Mesenchymal stem cell (in vitro differentiated cells and primary cell): Measurements from ENCODE around the gene CXXC5.
"Not testable (repeated sequence)": the region's sequence is repeated elsewhere in the genome, so short reads cannot be mapped to it uniquely, and the experiment has no call there.

Source experiments
- DNase-seq: peaks from one replicate; pipeline ENCODE4 v3.0.0-alpha.2; 2013
- H2AFZ ChIP-seq: one replicate; pipeline ENCODE4 v1.6.1; 2013; ENCODE audit warnings: low read depth, mild to moderate bottlenecking, control low read depth, inconsistent platforms, low read length, moderate library complexity
- H2AK5ac ChIP-seq: 2 replicates; pipeline ENCODE4 v1.6.1; 2013; ENCODE audit warnings: low read length, moderate library complexity, mild to moderate bottlenecking, inconsistent platforms; ENCODE audit not compliant: severe bottlenecking
- H2BK120ac ChIP-seq: one replicate; pipeline ENCODE4 v1.6.1; 2013; ENCODE audit warnings: low read depth, mild to moderate bottlenecking, inconsistent platforms, low read length, moderate library complexity
- H2BK12ac ChIP-seq, 2 experiments: one replicate each; pipeline ENCODE4 v1.6.1; 2013; ENCODE audit warnings: inconsistent platforms in 2 of 2, low read length in 2 of 2, mild to moderate bottlenecking in 2 of 2, moderate library complexity in 2 of 2, control low read depth in 1 of 2
- H2BK15ac ChIP-seq: one replicate; pipeline ENCODE4 v1.6.1; 2013; ENCODE audit warnings: mild to moderate bottlenecking, low read depth, inconsistent platforms; ENCODE audit not compliant: poor library complexity, severe bottlenecking
- H2BK5ac ChIP-seq: 2 replicates; pipeline ENCODE4 v1.6.1; 2013; ENCODE audit warnings: low read depth, mild to moderate bottlenecking, low read length, control low read depth, inconsistent platforms; ENCODE audit not compliant: poor library complexity, severe bottlenecking
- H3K14ac ChIP-seq, 2 experiments: one replicate each; pipeline ENCODE4 v1.6.1; 2013; ENCODE audit warnings: inconsistent platforms in 2 of 2, low read length in 2 of 2, control low read depth in 1 of 2, mild to moderate bottlenecking in 1 of 2, moderate library complexity in 1 of 2
- H3K18ac ChIP-seq, 2 experiments: one replicate each; pipeline ENCODE4 v1.6.1; 2013; ENCODE audit warnings: inconsistent platforms in 2 of 2, low read length in 2 of 2, control low read depth in 1 of 2, low read depth in 1 of 2, mild to moderate bottlenecking in 1 of 2
- H3K23ac ChIP-seq, 2 experiments: one replicate each; pipeline ENCODE4 v1.6.1; 2013; ENCODE audit warnings: inconsistent platforms in 2 of 2, low read length in 2 of 2, mild to moderate bottlenecking in 2 of 2, moderate library complexity in 2 of 2, control low read depth in 1 of 2
- H3K27ac ChIP-seq: 2 replicates; pipeline ENCODE4 v1.5.1; 2013; ENCODE audit warnings: mild to moderate bottlenecking, moderate library complexity, low read length, control low read depth, inconsistent platforms; ENCODE audit not compliant: poor library complexity, severe bottlenecking
- H3K27me3 ChIP-seq, 2 experiments: 2 replicates each; pipeline versions ENCODE4 v1.6.1 to v1.7.0; 2013; ENCODE audit warnings: low read length in 2 of 2, mild to moderate bottlenecking in 2 of 2, moderate library complexity in 2 of 2, control low read depth in 1 of 2, inconsistent platforms in 1 of 2; ENCODE audit not compliant: control insufficient read depth in 1 of 2, insufficient read depth in 1 of 2
- H3K36me3 ChIP-seq, 2 experiments: 2 replicates each; pipeline versions ENCODE4 v1.6.1 to v1.7.0; 2013; ENCODE audit warnings: low read length in 2 of 2, control low read depth in 1 of 2, inconsistent platforms in 1 of 2, low read depth in 1 of 2, mild to moderate bottlenecking in 1 of 2; ENCODE audit not compliant: insufficient read depth in 2 of 2, control insufficient read depth in 1 of 2
- H3K4ac ChIP-seq, 2 experiments: one replicate each; pipeline ENCODE4 v1.6.1; 2013; ENCODE audit warnings: inconsistent platforms in 2 of 2, low read length in 2 of 2, mild to moderate bottlenecking in 2 of 2, moderate library complexity in 2 of 2, control low read depth in 1 of 2, low read depth in 1 of 2
- H3K4me1 ChIP-seq: 2 replicates; pipeline ENCODE4 v1.6.1; 2013; ENCODE audit warnings: low read depth, low read length, control low read depth; ENCODE audit not compliant: control insufficient read depth, insufficient read depth
- H3K4me2 ChIP-seq: 2 replicates; pipeline ENCODE4 v1.6.1; 2013; ENCODE audit warnings: low read length, mild to moderate bottlenecking, inconsistent platforms; ENCODE audit not compliant: poor library complexity, severe bottlenecking
- H3K4me3 ChIP-seq, 2 experiments: 2 replicates each; pipeline versions ENCODE4 v1.5.1 to v1.7.0; 2013; ENCODE audit warnings: low read length in 2 of 2, mild to moderate bottlenecking in 2 of 2, control low read depth in 1 of 2, low read depth in 1 of 2; ENCODE audit not compliant: insufficient read depth in 1 of 2
- H3K79me1 ChIP-seq: replicated peaks from 2 replicates; pipeline ENCODE4 v1.6.1; 2013; ENCODE audit warnings: mild to moderate bottlenecking, control low read depth, low read length, inconsistent platforms; ENCODE audit not compliant: poor library complexity, severe bottlenecking
- H3K9ac ChIP-seq: 2 replicates; pipeline ENCODE4 v1.7.0; 2013; ENCODE audit warnings: mild to moderate bottlenecking, low read length, moderate library complexity
- H3K9me3 ChIP-seq: 2 replicates; pipeline ENCODE4 v1.7.0; 2013; ENCODE audit warnings: mild to moderate bottlenecking, low read length; ENCODE audit not compliant: control insufficient read depth
- H4K8ac ChIP-seq: one replicate; pipeline ENCODE4 v1.6.1; 2013; ENCODE audit warnings: inconsistent platforms, mild to moderate bottlenecking, low read length, moderate library complexity
- H4K91ac ChIP-seq: one replicate; pipeline ENCODE4 v1.6.1; 2013; ENCODE audit warnings: mild to moderate bottlenecking, low read length, inconsistent platforms
- WGBS: methylation state at CpG from one replicate; pipeline ENCODE4 v1.1.7; 2013; ENCODE audit warnings: mixed read lengths; 5-methylcytosine and 5-hydroxymethylcytosine counted together

CXXC5 gene

DNA sequence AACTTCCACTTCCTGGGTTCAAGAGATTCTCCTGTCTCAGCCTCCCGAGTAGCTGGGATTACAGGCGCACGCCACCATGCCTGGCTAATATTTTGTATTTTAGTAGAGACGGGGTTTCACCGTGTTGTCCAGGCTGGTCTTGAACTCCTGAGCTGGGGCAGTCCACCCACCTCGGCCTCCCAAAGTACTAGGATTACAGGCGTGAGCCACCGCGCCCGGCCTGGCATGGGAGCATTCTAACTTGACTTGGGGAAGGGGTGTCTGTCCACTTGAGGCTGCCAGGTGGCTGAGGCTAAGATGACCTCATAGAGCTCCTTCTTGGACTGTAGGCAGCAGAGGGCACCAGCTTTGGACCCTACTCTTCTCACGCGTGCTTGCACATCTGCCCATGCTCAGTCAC, 65.7 kb downstream of the CXXC5 start:
- not testable (repeated sequence) for H3K4me3 ChIP-seq, H3K4ac ChIP-seq, H4K91ac ChIP-seq, H4K8ac ChIP-seq, H2BK15ac ChIP-seq, H3K9ac ChIP-seq, H2BK5ac ChIP-seq, H3K79me1 ChIP-seq, H3K14ac ChIP-seq, H3K27me3 ChIP-seq, H2AFZ ChIP-seq, H3K36me3 ChIP-seq, H3K9me3 ChIP-seq, H3K27ac ChIP-seq, H2BK12ac ChIP-seq, H2BK120ac ChIP-seq, DNase-seq, H3K4me2 ChIP-seq, H3K18ac ChIP-seq, H3K23ac ChIP-seq, H2AK5ac ChIP-seq
- H3K4me1 ChIP-seq: peaks cover 30% of the 10 kb centered on the region
- 97% methylated on average over 12 of the region's 12 CpGs for WGBS

- Histone ChIP-seq H2BK5ac (no peak overlapping the region), H3K9ac (no peak overlapping the region), H2BK120ac (no peak overlapping the region), H2BK15ac (no peak overlapping the region), H3K27ac (no peak overlapping the region), H2AK5ac (no peak overlapping the region), H4K8ac (no peak overlapping the region), H3K9me3 (peaks cover 4% of the 10 kb centered on the region), H2AFZ (no peak overlapping the region), H3K23ac (no peak overlapping the region), H3K27me3 (no peaks in the 10 kb centered on the region), H3K4me1 (peaks cover 5% of the 10 kb centered on the region), H3K79me1 (no peaks in the 10 kb centered on the region), H3K4me3 (no peak overlapping the region), H2BK12ac (no peak overlapping the region), H3K36me3 (peaks cover 0 to 4% of the 10 kb centered on the region in 2 experiments), H3K14ac (no peak overlapping the region), H3K4ac (no peak overlapping the region), H3K4me2 (no peak overlapping the region), H4K91ac (no peak overlapping the region), H3K18ac (no peak overlapping the region)
- WGBS: 94% methylated on average over 8 of the region's 8 CpGs
- DNase-seq: no peak
Measured at GRCh38 chr5:139717221-139717620, 69.1 kb downstream of the CXXC5 start.

GRCh38 chr5:139718403-139718802, 70.3 kb downstream of the CXXC5 start:
- H3K4me3 ChIP-seq, H4K91ac ChIP-seq, H4K8ac ChIP-seq, H2AK5ac ChIP-seq, H3K9me3 ChIP-seq, H2BK15ac ChIP-seq, H3K27ac ChIP-seq, H2BK5ac ChIP-seq, H3K36me3 ChIP-seq, H3K4me2 ChIP-seq, H3K4ac ChIP-seq, H3K4me1 ChIP-seq, H3K9ac ChIP-seq, H2BK12ac ChIP-seq, H3K18ac ChIP-seq, DNase-seq, H3K79me1 ChIP-seq, H3K27me3 ChIP-seq, H2AFZ ChIP-seq, H3K14ac ChIP-seq, H2BK120ac ChIP-seq, H3K23ac ChIP-seq: not testable (repeated sequence)
- 98% methylated on average over 2 of the region's 2 CpGs for WGBS

- not testable (repeated sequence) for H3K27me3 ChIP-seq, H2AFZ ChIP-seq, H3K27ac ChIP-seq, H3K14ac ChIP-seq, H3K4ac ChIP-seq, H2BK15ac ChIP-seq, H3K9ac ChIP-seq, H2BK5ac ChIP-seq, H3K79me1 ChIP-seq, H3K4me2 ChIP-seq, H2BK12ac ChIP-seq, H3K23ac ChIP-seq, H3K4me1 ChIP-seq, H4K8ac ChIP-seq, H3K4me3 ChIP-seq, H2BK120ac ChIP-seq, H2AK5ac ChIP-seq, H4K91ac ChIP-seq, DNase-seq, H3K36me3 ChIP-seq, H3K9me3 ChIP-seq, H3K18ac ChIP-seq
- WGBS: 91% methylated on average over 3 of the region's 3 CpGs
Measured at GRCh38 chr5:139719970-139720369, 71.8 kb downstream of the CXXC5 start.
